Fibroblast of the aortic adventitia (primary cell): ENCODE results near the gene KBTBD4. TPM values are rescaled to one million over a fixed set of nuclear protein-coding genes. Genes with fewer than 3 reads are reported as not detected.
"Not testable (repeated sequence)": the region's sequence is repeated elsewhere in the genome, so short reads cannot be mapped to it uniquely, and the experiment has no call there.

Experiments
- DNase-seq: peaks from one replicate; pipeline ENCODE4 v3.0.0-alpha.2; 2010; ENCODE audit warnings: low read depth
- H3K4me3 ChIP-seq: 2 replicates; pipeline ENCODE4 v1.5.1; 2011; ENCODE audit warnings: low read depth, mild to moderate bottlenecking, control low read depth, low read length, moderate library complexity
- total RNA-seq: library from RNA; depleted of rRNA; stranded (reverse); fragments of >200 nt; gene quantifications from 2 replicates; pipeline ENCODE4 v1.2.3, GENCODE V29; 2012; ENCODE audit warnings: low replicate concordance
- TF ChIP-seq, protein P1 (sequence below): IDR thresholded peaks from 2 replicates; pipeline ENCODE4 v1.5.1; 2011; ENCODE audit warnings: mild to moderate bottlenecking, low read length, control low read depth, inconsistent platforms; ENCODE audit not compliant: insufficient read depth

The KBTBD4 gene
- total RNA-seq, 1 donor, result 28.4 TPM

DNA sequence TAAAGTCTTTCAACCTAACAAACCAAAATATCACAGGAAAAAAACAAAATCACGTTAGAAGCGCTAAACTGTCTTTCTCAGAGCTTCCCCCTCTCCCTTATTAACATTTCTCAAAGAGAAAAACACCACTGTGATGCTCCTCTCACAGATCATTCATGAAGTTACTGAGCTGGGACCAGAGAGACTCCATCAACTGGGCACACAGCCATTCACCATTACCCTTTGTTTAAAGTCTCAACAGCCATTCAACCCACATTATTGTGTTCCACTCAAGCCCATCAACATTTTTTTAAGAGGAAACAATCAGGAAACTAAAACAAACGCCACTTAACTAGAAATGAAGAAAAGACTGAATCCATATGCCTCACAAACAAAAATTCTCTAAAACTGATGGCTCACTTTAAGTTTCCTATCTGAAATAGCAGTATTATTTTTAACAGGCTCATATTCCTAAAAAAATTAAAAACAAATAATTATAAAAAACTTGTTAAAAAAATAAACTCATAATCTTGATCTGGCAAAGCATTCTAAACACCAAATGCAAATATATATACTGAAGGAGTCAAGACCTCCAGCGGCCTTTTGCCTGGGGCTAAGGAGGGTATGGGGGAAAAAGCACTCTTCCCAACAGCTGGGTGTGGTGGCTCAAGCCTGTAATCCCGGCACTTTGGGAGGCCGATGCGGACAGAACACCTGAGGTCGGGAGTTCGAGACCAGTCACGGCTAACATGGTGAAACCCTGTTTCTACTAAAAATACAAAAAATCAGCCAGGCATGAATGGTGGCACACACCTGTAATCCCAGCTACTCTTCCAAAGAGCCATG lies 39.8 kb downstream of the KBTBD4 start:
- TF ChIP-seq, protein P1, sequence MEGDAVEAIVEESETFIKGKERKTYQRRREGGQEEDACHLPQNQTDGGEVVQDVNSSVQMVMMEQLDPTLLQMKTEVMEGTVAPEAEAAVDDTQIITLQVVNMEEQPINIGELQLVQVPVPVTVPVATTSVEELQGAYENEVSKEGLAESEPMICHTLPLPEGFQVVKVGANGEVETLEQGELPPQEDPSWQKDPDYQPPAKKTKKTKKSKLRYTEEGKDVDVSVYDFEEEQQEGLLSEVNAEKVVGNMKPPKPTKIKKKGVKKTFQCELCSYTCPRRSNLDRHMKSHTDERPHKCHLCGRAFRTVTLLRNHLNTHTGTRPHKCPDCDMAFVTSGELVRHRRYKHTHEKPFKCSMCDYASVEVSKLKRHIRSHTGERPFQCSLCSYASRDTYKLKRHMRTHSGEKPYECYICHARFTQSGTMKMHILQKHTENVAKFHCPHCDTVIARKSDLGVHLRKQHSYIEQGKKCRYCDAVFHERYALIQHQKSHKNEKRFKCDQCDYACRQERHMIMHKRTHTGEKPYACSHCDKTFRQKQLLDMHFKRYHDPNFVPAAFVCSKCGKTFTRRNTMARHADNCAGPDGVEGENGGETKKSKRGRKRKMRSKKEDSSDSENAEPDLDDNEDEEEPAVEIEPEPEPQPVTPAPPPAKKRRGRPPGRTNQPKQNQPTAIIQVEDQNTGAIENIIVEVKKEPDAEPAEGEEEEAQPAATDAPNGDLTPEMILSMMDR, result no peak
- DNase-seq, result peak; percentile 33
- no peak overlapping the region for H3K4me3 ChIP-seq

DNA sequence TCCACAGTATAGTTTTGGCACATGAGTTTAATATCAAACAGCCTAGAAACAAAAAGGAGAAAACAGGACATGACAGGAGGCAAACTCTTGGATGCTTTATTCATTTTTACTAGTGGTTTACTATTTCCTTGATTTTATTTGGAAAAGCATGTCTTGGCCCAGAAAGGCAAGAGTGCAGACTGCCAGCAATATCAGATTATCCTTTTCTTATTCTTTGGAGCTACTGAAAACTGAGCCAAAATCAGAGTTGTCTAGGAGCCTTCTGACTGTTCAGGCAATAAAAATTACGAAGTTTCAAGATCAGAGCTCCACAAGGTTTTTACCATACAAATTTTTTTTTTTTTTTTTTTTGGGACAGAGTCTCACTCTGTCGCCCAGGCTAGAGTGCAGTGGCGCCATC lies 41.9 kb downstream of the KBTBD4 start:
- TF ChIP-seq, protein P1, result no peak
- peak; percentile 57 for DNase-seq
- no peak overlapping the region for H3K4me3 ChIP-seq

DNA sequence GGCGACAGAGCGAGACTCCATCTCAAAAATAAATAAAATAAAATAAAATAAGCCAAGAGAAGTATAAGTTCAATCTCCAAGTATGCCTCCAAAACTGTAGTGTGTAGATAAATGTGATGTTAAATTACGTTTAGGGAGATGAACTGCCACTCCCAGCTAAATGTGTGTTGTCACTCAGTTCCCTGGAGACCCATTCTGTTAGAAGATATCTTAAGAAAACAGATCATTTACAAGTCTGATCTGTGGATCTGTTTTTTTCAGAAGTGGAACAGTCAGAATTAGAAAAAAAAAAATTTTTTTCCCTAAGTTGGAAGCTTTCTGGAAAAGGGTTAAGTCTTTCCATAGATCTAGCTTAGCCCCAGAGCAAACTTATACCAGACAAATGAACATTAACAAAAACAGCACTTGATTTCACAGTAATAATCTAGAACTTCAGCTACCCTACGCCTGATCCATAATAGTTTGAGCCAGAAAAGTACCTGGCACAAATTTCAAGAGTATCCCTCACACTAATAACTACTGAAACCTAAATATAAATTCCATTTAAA lies 44.0 kb downstream of the KBTBD4 start:
- no peak overlapping the region for H3K4me3 ChIP-seq
- no peak for DNase-seq
- TF ChIP-seq, protein P1, result no peak

DNA sequence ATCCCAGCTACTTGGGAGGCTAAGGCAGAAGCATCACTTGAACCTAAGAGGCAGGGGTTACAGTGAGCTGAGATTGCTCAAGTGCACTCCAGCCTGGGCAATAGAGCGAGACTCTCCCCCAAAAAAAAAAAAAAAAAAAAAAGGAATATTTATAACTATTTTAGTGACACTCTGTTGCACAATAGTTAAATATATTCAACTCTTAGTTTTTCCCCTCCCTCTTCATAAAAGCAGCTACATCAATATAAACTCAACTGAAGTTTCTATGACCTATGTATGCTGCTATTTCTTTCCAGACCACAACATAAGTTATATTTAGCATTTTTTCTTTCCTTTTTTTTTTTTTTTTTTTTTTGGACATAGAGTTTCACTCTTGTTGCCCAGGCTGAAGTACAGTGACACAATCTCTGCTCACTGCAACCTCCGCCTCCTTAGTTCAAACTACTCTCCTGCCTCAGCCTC lies 45.0 kb downstream of the KBTBD4 start:
- TF ChIP-seq, protein P1, result no peak
- H3K4me3 ChIP-seq, result no peak overlapping the region
- DNase-seq, result peak; percentile 79

DNA sequence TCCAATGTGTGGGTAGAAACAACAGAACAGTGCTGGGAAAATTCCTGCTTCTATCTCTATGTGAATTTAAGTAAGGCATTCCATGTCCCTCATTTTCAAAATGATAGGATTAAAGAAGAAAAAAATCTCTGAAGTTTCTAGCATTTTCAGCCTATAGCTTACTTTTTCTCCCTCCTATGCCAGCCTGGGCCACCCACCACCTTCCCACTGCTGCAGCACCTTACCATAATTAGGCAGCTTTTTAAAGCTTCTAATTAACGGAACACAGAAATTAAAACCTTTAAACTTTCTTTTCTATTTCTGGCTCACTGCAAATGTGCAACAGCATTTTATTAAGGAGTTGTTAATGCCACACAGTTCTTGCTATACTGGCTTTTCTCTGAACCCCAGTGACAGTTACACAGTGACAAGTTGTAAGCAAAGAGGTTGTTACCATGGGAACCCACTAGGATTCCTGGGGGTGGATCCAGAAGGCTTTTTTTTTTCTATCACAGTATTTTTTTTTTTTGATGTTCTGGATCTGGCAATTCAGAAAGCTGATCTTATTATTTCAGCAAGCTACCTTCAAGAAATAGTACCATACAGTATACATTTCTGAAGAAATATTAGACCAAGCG lies 46.1 kb downstream of the KBTBD4 start:
- no peak for DNase-seq
- TF ChIP-seq, protein P1, result no peak

DNA sequence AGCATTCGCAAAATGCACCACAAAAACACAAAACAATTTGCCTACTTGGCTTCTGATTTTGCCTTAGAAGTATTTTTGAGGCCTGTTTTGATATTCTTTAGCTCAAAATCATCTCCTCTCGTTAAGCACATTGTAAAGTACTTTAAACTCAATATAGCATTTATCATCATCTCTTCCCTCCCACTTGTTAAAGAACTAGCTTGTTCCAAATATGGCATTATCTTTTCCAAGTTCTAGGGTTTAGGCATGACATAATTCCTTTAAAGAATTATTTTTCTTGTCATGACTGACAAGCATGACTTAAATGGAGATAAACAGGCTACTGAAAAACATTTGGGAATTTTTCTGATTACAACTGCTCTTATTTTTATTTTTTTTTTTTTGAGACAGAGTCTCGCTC lies 47.1 kb downstream of the KBTBD4 start:
- no peak overlapping the region for H3K4me3 ChIP-seq
- TF ChIP-seq, protein P1, result no peak
- no peak for DNase-seq

More for the DNA sequence above, 46.1 kb downstream of the KBTBD4 start:
- H3K4me3 ChIP-seq, result no peak overlapping the region

DNA sequence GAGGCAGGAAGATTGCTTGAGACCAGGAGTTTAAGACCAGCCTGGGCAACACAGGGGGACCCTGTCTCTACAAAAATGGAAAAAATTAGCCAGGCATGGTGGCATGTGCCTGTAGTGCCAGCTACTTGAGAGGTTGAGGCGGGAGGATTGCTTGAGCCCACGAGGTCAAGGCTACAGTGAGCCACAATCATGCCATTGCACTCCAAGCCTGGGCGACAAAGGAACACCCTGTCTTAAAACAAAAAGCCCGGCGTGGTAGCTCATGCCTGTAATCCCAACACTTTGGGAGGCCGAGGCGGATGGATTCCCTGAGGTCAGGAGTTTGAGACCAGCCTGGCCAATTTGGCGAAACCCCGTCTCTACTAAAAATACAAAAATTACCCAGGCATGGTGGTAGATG lies 48.0 kb downstream of the KBTBD4 start:
- DNase-seq, H3K4me3 ChIP-seq: not testable (repeated sequence)
